BLaER1 treated with 17β-estradiol and CSF1 and Interleukin-3, amounts not matched to agents 10 nM and 100 nM (cell line): ENCODE data around the gene GPR108.
A peak's percentile ranks its signal among the peaks of the same experiment; 100 is the strongest.
"Not testable (repeated sequence)": the region's sequence is repeated elsewhere in the genome, so short reads cannot be mapped to it uniquely, and the experiment has no call there.

Experiments
- H3K27ac ChIP-seq, 11 experiments: shearing (Covaris generic); formaldehyde crosslinking; 2 replicates each; pipeline ENCODE4 v1.8.1; 2022
- H3K27me3 ChIP-seq, 11 experiments: shearing (Covaris generic); formaldehyde crosslinking; 2 replicates each; pipeline ENCODE4 v1.8.1; 2022
- H3K36me3 ChIP-seq, 11 experiments: shearing (Covaris generic); formaldehyde crosslinking; 2 replicates each; pipeline ENCODE4 v1.8.1; 2022
- H3K4me1 ChIP-seq, 10 experiments: shearing (Covaris generic); formaldehyde crosslinking; 2 replicates each; pipeline ENCODE4 v1.8.1; 2022
- H3K4me2 ChIP-seq, 11 experiments: shearing (Covaris generic); formaldehyde crosslinking; 2 replicates each; pipeline ENCODE4 v1.8.1; 2022
- H3K4me3 ChIP-seq, 10 experiments: shearing (Covaris generic); formaldehyde crosslinking; 2 replicates each; pipeline ENCODE4 v1.8.1; 2022
- H3K9ac ChIP-seq, 11 experiments: shearing (Covaris generic); formaldehyde crosslinking; 2 replicates each; pipeline ENCODE4 v1.8.1; 2022
- H3K9me3 ChIP-seq, 11 experiments: shearing (Covaris generic); formaldehyde crosslinking; replicated peaks in 1 of 11; 2 replicates each; pipeline ENCODE4 v1.8.1; 2022
- H4K20me1 ChIP-seq, 11 experiments: shearing (Covaris generic); formaldehyde crosslinking; 2 replicates each; pipeline ENCODE4 v1.8.1; 2022
- Cebpa-rat ChIP-seq, 11 experiments: shearing (Covaris generic); IDR thresholded peaks; 2 replicates each; pipeline ENCODE4 v1.8.1; 2022

The GPR108 gene

DNA sequence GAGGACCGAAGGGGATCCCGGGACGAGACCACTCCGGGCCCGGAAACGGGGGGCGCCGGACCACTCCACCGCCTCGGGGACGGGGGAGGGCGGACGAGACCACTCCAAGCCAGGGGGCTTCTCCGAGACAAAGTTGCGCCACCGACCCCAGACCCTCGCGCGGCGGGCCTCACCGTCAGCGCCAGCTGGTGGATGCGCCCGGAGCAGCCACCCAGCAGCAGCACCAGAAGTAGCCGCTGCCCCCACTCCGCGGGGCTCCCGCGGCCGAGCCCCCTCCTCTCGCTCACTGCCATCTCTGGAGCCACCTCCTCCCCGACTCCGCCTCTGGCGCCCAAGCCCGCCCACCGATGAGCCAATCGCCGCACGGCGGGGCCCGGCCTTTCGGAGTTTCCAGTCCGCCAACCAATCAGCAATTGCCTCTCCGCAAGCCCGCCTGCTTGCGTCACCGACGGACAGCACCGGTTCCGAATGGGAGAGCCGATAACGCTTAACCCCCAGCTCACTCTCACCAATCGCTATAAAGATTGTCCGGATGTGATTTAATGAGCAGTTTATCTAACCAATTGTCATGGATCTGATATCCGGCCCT is at the start of gene GPR108:
TSS of gene GPR108 (minus strand) at position 297 of the 589 bp plus-strand sequence. CDS start at position 293, 4 bp downstream.
- Histone ChIP-seq H3K4me3 (peak within 1 kb of the TSS; percentile 78 to 97 (median 88)), H3K9me3 (no peaks in the 10 kb centered on the region), H3K9ac (peak within 1 kb of the TSS; percentile 91 to 98 (median 96)), H3K4me2 (peak within 1 kb of the TSS; percentile 90 to 98 (median 96)), H3K27ac (peak within 1 kb of the TSS; percentile 92 to 99 (median 97)), H3K36me3 (peaks cover 6 to 33% (median 22%) of the 10 kb centered on the region in 11 experiments; a peak in 20 of 22 replicates), H3K27me3 (no peaks in the 10 kb centered on the region), H3K4me1 (peaks cover 36 to 53% (median 46%) of the 10 kb centered on the region in 10 experiments), H4K20me1 (peaks cover 0 to 39% (median 5%) of the 10 kb centered on the region in 11 experiments; a peak in 7 of 22 replicates)
- no peak for TF ChIP-seq Cebpa-rat (IDR thresholded peaks at IDR 0.05)

GRCh38 chr19:6779206-6779605 is 41.8 kb upstream of the GPR108 start:
- Histone ChIP-seq H3K4me2 (peak overlapping the region in 10 of 11 experiments; percentile 33 to 73 (median 52); a peak in 11 of 22 replicates), H3K4me3 (no peak overlapping the region), H3K27me3 (no peaks in the 10 kb centered on the region), H3K9ac (0 out of 22 replicates have a peak overlapping the region, but pooled peaks of 2 of the 11 experiments have one; percentile 18 to 39), H3K4me1 (peaks cover 33 to 84% (median 42%) of the 10 kb centered on the region in 10 experiments), H3K36me3 (peaks cover 74 to 90% (median 81%) of the 10 kb centered on the region in 11 experiments), H4K20me1 (peaks cover 91 to 100% (median 98%) of the 10 kb centered on the region in 11 experiments), H3K27ac (0 out of 22 replicates have a peak overlapping the region, but pooled peaks of 1 of the 11 experiments have one; percentile 21), H3K9me3 (peaks cover 0 to 8% (median 0%) of the 10 kb centered on the region in 11 experiments; a peak in 7 of 22 replicates)
- TF ChIP-seq Cebpa-rat (IDR thresholded peaks at IDR 0.05), result no peak

- peaks cover 86 to 98% (median 94%) of the 10 kb centered on the region in 11 experiments for H4K20me1 ChIP-seq
- H3K4me3 ChIP-seq, result no peak overlapping the region
- no peaks in the 10 kb centered on the region for H3K27me3 ChIP-seq
- peak overlapping the region in 7 of 11 experiments; percentile 9 to 42 (median 22); a peak in 6 of 22 replicates for H3K27ac ChIP-seq
- H3K9me3 ChIP-seq, result peaks cover 0 to 13% (median 0%) of the 10 kb centered on the region in 11 experiments; a peak in 7 of 22 replicates
- peaks cover 66 to 82% (median 73%) of the 10 kb centered on the region in 11 experiments for H3K36me3 ChIP-seq
- TF ChIP-seq Cebpa-rat (IDR thresholded peaks at IDR 0.05), result no peak
- peak overlapping the region; percentile 44 to 73 (median 51); a peak in 21 of 22 replicates for H3K4me2 ChIP-seq
- peaks cover 33 to 76% (median 44%) of the 10 kb centered on the region in 10 experiments for H3K4me1 ChIP-seq
- peak overlapping the region in 7 of 11 experiments; percentile 0 to 41 (median 28); a peak in 6 of 22 replicates for H3K9ac ChIP-seq
These were observed 41.0 kb upstream of the GPR108 start for GRCh38 chr19:6778386-6778785.

DNA sequence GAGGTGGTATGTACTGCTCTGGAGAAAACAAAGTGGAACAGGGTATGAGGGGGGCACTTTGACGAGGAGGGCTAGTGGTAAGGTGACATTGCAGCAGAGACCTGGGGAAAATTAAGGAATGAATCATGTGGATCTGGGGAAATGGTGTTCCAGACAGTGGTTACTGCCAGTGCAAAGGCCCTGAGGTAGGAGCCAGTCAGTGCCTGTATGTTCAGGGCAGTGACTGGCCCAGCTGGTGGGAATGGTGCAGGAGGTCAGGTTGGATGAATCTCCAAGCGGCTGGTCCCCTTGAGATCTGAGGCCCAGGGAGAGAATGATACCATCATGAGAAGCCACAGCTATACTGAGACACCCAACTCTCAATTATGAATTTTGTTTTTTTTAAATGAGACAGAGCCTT is 40.1 kb upstream of the GPR108 start:
- peak overlapping the region; percentile 44 to 73 (median 51); a peak in 21 of 22 replicates for H3K4me2 ChIP-seq
- no peak overlapping the region for H3K27ac ChIP-seq
- H3K9ac ChIP-seq, result 0 out of 22 replicates have a peak overlapping the region, but pooled peaks of 1 of the 11 experiments have one; percentile 39
- TF ChIP-seq Cebpa-rat (IDR thresholded peaks at IDR 0.05), result no peak
- peaks cover 78 to 93% (median 88%) of the 10 kb centered on the region in 11 experiments for H4K20me1 ChIP-seq
- peaks cover 0 to 13% (median 0%) of the 10 kb centered on the region in 11 experiments; a peak in 7 of 22 replicates for H3K9me3 ChIP-seq
- H3K4me1 ChIP-seq, result peaks cover 33 to 67% (median 44%) of the 10 kb centered on the region in 10 experiments
- no peak overlapping the region for H3K4me3 ChIP-seq
- peaks cover 57 to 73% (median 63%) of the 10 kb centered on the region in 11 experiments for H3K36me3 ChIP-seq
- no peaks in the 10 kb centered on the region for H3K27me3 ChIP-seq

GRCh38 chr19:6776999-6777398 is 39.6 kb upstream of the GPR108 start:
- no peak overlapping the region for H3K4me3 ChIP-seq
- H3K27ac ChIP-seq, result no peak overlapping the region
- no peak for TF ChIP-seq Cebpa-rat (IDR thresholded peaks at IDR 0.05)
- H4K20me1 ChIP-seq, result peaks cover 73 to 88% (median 84%) of the 10 kb centered on the region in 11 experiments
- peak overlapping the region in 9 of 11 experiments; percentile 44 to 73 (median 51); a peak in 15 of 22 replicates for H3K4me2 ChIP-seq
- H3K9me3 ChIP-seq, result peaks cover 0 to 13% (median 0%) of the 10 kb centered on the region in 11 experiments; a peak in 7 of 22 replicates
- no peak overlapping the region for H3K9ac ChIP-seq
- peaks cover 55 to 69% (median 59%) of the 10 kb centered on the region in 11 experiments for H3K36me3 ChIP-seq
- H3K4me1 ChIP-seq, result peaks cover 33 to 66% (median 45%) of the 10 kb centered on the region in 10 experiments
- H3K27me3 ChIP-seq, result no peaks in the 10 kb centered on the region

GRCh38 chr19:6776045-6776444 is 38.7 kb upstream of the GPR108 start:
- Histone ChIP-seq H3K36me3 (peaks cover 45 to 59% (median 51%) of the 10 kb centered on the region in 11 experiments), H3K9me3 (peaks cover 0 to 13% (median 0%) of the 10 kb centered on the region in 11 experiments; a peak in 7 of 22 replicates), H3K4me1 (peaks cover 37 to 60% (median 52%) of the 10 kb centered on the region in 10 experiments), H3K4me2 (peak overlapping the region in 8 of 11 experiments; percentile 79 to 98 (median 92); a peak in 10 of 22 replicates), H3K4me3 (peak overlapping the region in 1 of 10 experiments; percentile 99; a peak in 1 of 20 replicates), H4K20me1 (peaks cover 64 to 79% (median 74%) of the 10 kb centered on the region in 11 experiments)
- not testable (repeated sequence) for H3K27me3 ChIP-seq, H3K9ac ChIP-seq, H3K27ac ChIP-seq

- Histone ChIP-seq H3K4me3 (peak overlapping the region; percentile 38 to 100 (median 99)), H3K27ac (peak overlapping the region in 9 of 11 experiments; percentile 23 to 95 (median 41); a peak in 14 of 22 replicates), H4K20me1 (peaks cover 54 to 69% (median 64%) of the 10 kb centered on the region in 11 experiments)
These were observed 37.7 kb upstream of the GPR108 start for GRCh38 chr19:6774821-6775707.

More at GRCh38 chr19:6774821-6775707, 37.7 kb upstream of the GPR108 start:
- Histone ChIP-seq H3K27me3 (no peaks in the 10 kb centered on the region), H3K9ac (peak overlapping the region in 8 of 11 experiments; percentile 0 to 55 (median 32); a peak in 10 of 22 replicates), H3K4me1 (peaks cover 37 to 60% (median 53%) of the 10 kb centered on the region in 10 experiments), H3K9me3 (peaks cover 0 to 13% (median 0%) of the 10 kb centered on the region in 11 experiments; a peak in 7 of 22 replicates), H3K36me3 (peaks cover 36 to 50% (median 41%) of the 10 kb centered on the region in 11 experiments), H3K4me2 (peak overlapping the region; percentile 72 to 98 (median 92))
- TF ChIP-seq Cebpa-rat (IDR thresholded peaks at IDR 0.05), result no peak
